ENCODE results near the gene FTSJ1.
"Not testable (repeated sequence)": the region's sequence is repeated elsewhere in the genome, so short reads cannot be mapped to it uniquely, and the experiment has no call there.

FTSJ1 gene

GRCh38 chrX:48475774-48476577 is at the start of gene FTSJ1:
Gene FTSJ1 (plus strand): TSS chrX:48476199. CDS start chrX:48478048, 1,849 bp downstream.
- peak within 1 kb of the TSS; percentile 79 for H3K4me3 ChIP-seq (replicated peaks; ENCODE audit: low read depth, low read length)
- DNase-seq (ENCODE audit: low read depth): peak; percentile 94
- no peak for TF ChIP-seq CTCF (IDR thresholded peaks at IDR 0.05; ENCODE audit: low read length, missing control alignments)

- H3K4me3 ChIP-seq (replicated peaks; ENCODE audit: low read depth, low read length); DNase-seq (ENCODE audit: low read depth): not testable (repeated sequence)
Measured at GRCh38 chrX:48427027-48427716, 48.8 kb upstream of the FTSJ1 start.

- DNase-seq (ENCODE audit: low read depth); H3K4me3 ChIP-seq (replicated peaks; ENCODE audit: low read depth, low read length): not testable (repeated sequence)
Measured at GRCh38 chrX:48429606-48430005, 46.4 kb upstream of the FTSJ1 start.

GRCh38 chrX:48430166-48430565 is 45.8 kb upstream of the FTSJ1 start:
- not testable (repeated sequence) for DNase-seq (ENCODE audit: low read depth); H3K4me3 ChIP-seq (replicated peaks; ENCODE audit: low read depth, low read length)

GRCh38 chrX:48433713-48434112 is 42.3 kb upstream of the FTSJ1 start:
- H3K4me3 ChIP-seq (replicated peaks; ENCODE audit: low read depth, low read length); DNase-seq (ENCODE audit: low read depth): not testable (repeated sequence)

- not testable (repeated sequence) for DNase-seq (ENCODE audit: low read depth)
Measured at GRCh38 chrX:48447201-48447600, 28.8 kb upstream of the FTSJ1 start.

GRCh38 chrX:48450076-48450475 is 25.9 kb upstream of the FTSJ1 start:
- H3K4me3 ChIP-seq (replicated peaks; ENCODE audit: low read depth, low read length): no peak overlapping the region
- DNase-seq (ENCODE audit: low read depth): no peak
- no peak for TF ChIP-seq CTCF (IDR thresholded peaks at IDR 0.05; ENCODE audit: low read length, missing control alignments)

More at GRCh38 chrX:48447201-48447600, 28.8 kb upstream of the FTSJ1 start:
- H3K4me3 ChIP-seq (replicated peaks; ENCODE audit: low read depth, low read length): not testable (repeated sequence)

- DNase-seq (ENCODE audit: low read depth): no peak
- TF ChIP-seq CTCF (IDR thresholded peaks at IDR 0.05; ENCODE audit: low read length, missing control alignments): no peak
- no peak overlapping the region for H3K4me3 ChIP-seq (replicated peaks; ENCODE audit: low read depth, low read length)
Measured at GRCh38 chrX:48451708-48452107, 24.3 kb upstream of the FTSJ1 start.

GRCh38 chrX:48456628-48457331 is 19.2 kb upstream of the FTSJ1 start:
- TF ChIP-seq CTCF (IDR thresholded peaks at IDR 0.05; ENCODE audit: low read length, missing control alignments): no peak
- DNase-seq (ENCODE audit: low read depth): no peak
- no peak overlapping the region for H3K4me3 ChIP-seq (replicated peaks; ENCODE audit: low read depth, low read length)
